ENCODE results near the gene CDCA8.

- no peak for TF ChIP-seq POLR2AphosphoS5 (IDR thresholded peaks at IDR 0.05; ENCODE audit: low read depth, low read length)
- no peak for TF ChIP-seq POLR2A (IDR thresholded peaks at IDR 0.05; ENCODE audit: low read depth, low read length)
- TF ChIP-seq TAF1 (IDR thresholded peaks at IDR 0.05; ENCODE audit: low read depth, low read length) = no peak
- no peak for TF ChIP-seq SPI1 (IDR thresholded peaks at IDR 0.05; ENCODE audit: low read depth, low read length)
- no peak for TF ChIP-seq POU2F2 (IDR thresholded peaks at IDR 0.05; ENCODE audit: low read depth, low read length)
These were observed 33.8 kb upstream of the CDCA8 start for GRCh38 chr1:37658486-37658885.

Measured in GM12891 (cell line).